Peyer's patch (tissue), 4 donors: Measurements from ENCODE around the gene L3MBTL1. TPM values are rescaled to one million over a fixed set of nuclear protein-coding genes. Genes with fewer than 3 reads are reported as not detected.

Source experiments
- DNase-seq, 3 donors: peaks; one replicate each; pipeline ENCODE4 v3.0.0-alpha.2; 2017 to 2019
- H3K27ac ChIP-seq, 4 donors: fragments of 200-600 bp; sonication (generic); one replicate each; pipeline ENCODE4 v1.5.1; 2016 to 2019
- H3K27me3 ChIP-seq, 2 donors: fragments of 200-600 bp; sonication (generic); one replicate each; pipeline ENCODE4 v1.5.1; 2019
- H3K36me3 ChIP-seq, 3 donors: fragments of 200-600 bp; sonication (generic); one replicate each; pipeline ENCODE4 v1.5.1; 2016 to 2019
- H3K4me1 ChIP-seq, 4 donors: fragments of 200-600 bp; sonication (generic); one replicate each; pipeline ENCODE4 v1.5.1; 2016 to 2019
- H3K4me3 ChIP-seq, 4 donors: fragments of 200-600 bp; sonication (generic); 1 replicate in 3 of 4; 2 replicates in 1 of 4; pipeline ENCODE4 v1.5.1; 2016 to 2019; ENCODE audit warnings: mild to moderate bottlenecking in 1 of 4
- H3K9me3 ChIP-seq, 4 donors: fragments of 200-600 bp; sonication (generic); one replicate each; pipeline ENCODE4 v1.5.1; 2016 to 2019; ENCODE audit warnings: mild to moderate bottlenecking in 1 of 4
- CTCF ChIP-seq, 6 experiments: fragments of 450-650 bp in 4 of 6; fragments of 200-600 bp in 2 of 6; sonication (generic) in 1 of 6; IDR thresholded peaks; one replicate each; pipeline ENCODE4 v1.5.1; 2017 to 2019; ENCODE audit warnings: antibody characterized with exemption in 6 of 6, mild to moderate bottlenecking in 3 of 6, moderate library complexity in 1 of 6
- POLR2A ChIP-seq, 2 donors: fragments of 450-650 bp; IDR thresholded peaks; one replicate each; pipeline ENCODE4 v1.5.1; 2017; ENCODE audit warnings: antibody characterized with exemption in 2 of 2, mild to moderate bottlenecking in 2 of 2, moderate library complexity in 2 of 2
- total RNA-seq, 4 donors: library from RNA; depleted of rRNA; stranded (reverse); fragments of >200 nt; gene quantifications; one replicate each; pipeline ENCODE4 v1.1.0, GENCODE V29; 2016

Gene L3MBTL1
- total RNA-seq, 4 donors from 2014 or later = 18.0 to 37.4 (median 31.2) TPM

GRCh38 chr20:43558412-43559146, 51.1 kb downstream of the L3MBTL1 start, which contains the start of gene SGK2:
TSS of gene SGK2 (plus strand) at chr20:43559027. CDS start at chr20:43566496, 7,469 bp downstream.
- no peaks in the 10 kb centered on the region for H3K36me3 ChIP-seq
- no peaks in the 10 kb centered on the region for H3K9me3 ChIP-seq
- DNase-seq = peak in 2 of 3 donors; percentile 81 to 83
- TF ChIP-seq POLR2A (IDR thresholded peaks at IDR 0.05) = peak; percentile 57 to 62
- TF ChIP-seq CTCF (IDR thresholded peaks at IDR 0.05) = no peak
- peak within 1 kb of the TSS in 3 of 4 donors; percentile 78 to 94 (median 91) for H3K27ac ChIP-seq
- H3K27me3 ChIP-seq = no peaks in the 10 kb centered on the region
- peaks cover 0 to 14% (median 0%) of the 10 kb centered on the region in 4 donors for H3K4me1 ChIP-seq
- peak within 1 kb of the TSS in 2 of 4 donors; percentile 48 to 49 for H3K4me3 ChIP-seq

- H3K4me1 ChIP-seq = peaks cover 0 to 14% (median 0%) of the 10 kb centered on the region in 4 donors
- DNase-seq = no peak
- TF ChIP-seq CTCF (IDR thresholded peaks at IDR 0.05) (no peak), POLR2A (IDR thresholded peaks at IDR 0.05) (no peak)
- H3K9me3 ChIP-seq = no peaks in the 10 kb centered on the region
- H3K36me3 ChIP-seq = no peaks in the 10 kb centered on the region
- H3K27ac ChIP-seq = peak overlapping the region in 3 of 4 donors; percentile 78 to 94 (median 91)
- H3K4me3 ChIP-seq = peak overlapping the region in 2 of 4 donors; percentile 48 to 49
- H3K27me3 ChIP-seq = no peaks in the 10 kb centered on the region
These were observed 51.9 kb downstream of the L3MBTL1 start for GRCh38 chr20:43559147-43559987.

- Histone ChIP-seq H3K36me3 (peaks cover 0 to 6% (median 0%) of the 10 kb centered on the region in 3 donors), H3K27me3 (no peaks in the 10 kb centered on the region), H3K27ac (no peak overlapping the region), H3K4me3 (peak overlapping the region in 2 of 4 donors; percentile 48 to 49), H3K9me3 (no peaks in the 10 kb centered on the region), H3K4me1 (peaks cover 0 to 14% (median 0%) of the 10 kb centered on the region in 4 donors)
- DNase-seq = no peak
- no peak for TF ChIP-seq CTCF (IDR thresholded peaks at IDR 0.05)
- TF ChIP-seq POLR2A (IDR thresholded peaks at IDR 0.05) = no peak
These were observed 53.5 kb downstream of the L3MBTL1 start for GRCh38 chr20:43560974-43561373.

GRCh38 chr20:43563429-43563828, 55.9 kb downstream of the L3MBTL1 start:
- no peak overlapping the region for H3K4me3 ChIP-seq
- no peaks in the 10 kb centered on the region for H3K27me3 ChIP-seq
- TF ChIP-seq CTCF (IDR thresholded peaks at IDR 0.05) (no peak), POLR2A (IDR thresholded peaks at IDR 0.05) (no peak)
- H3K36me3 ChIP-seq = peaks cover 0 to 6% (median 0%) of the 10 kb centered on the region in 3 donors
- no peaks in the 10 kb centered on the region for H3K4me1 ChIP-seq
- DNase-seq = no peak
- H3K9me3 ChIP-seq = no peaks in the 10 kb centered on the region
- no peak overlapping the region for H3K27ac ChIP-seq

GRCh38 chr20:43563991-43564390, 56.5 kb downstream of the L3MBTL1 start:
- Histone ChIP-seq H3K36me3 (peaks cover 0 to 6% (median 0%) of the 10 kb centered on the region in 3 donors), H3K27me3 (no peaks in the 10 kb centered on the region), H3K27ac (no peak overlapping the region), H3K9me3 (no peaks in the 10 kb centered on the region), H3K4me3 (no peak overlapping the region), H3K4me1 (no peaks in the 10 kb centered on the region)
- DNase-seq = no peak
- TF ChIP-seq POLR2A (IDR thresholded peaks at IDR 0.05) = no peak
